ENCODE measurements around the gene MAST4. TPM values are rescaled to one million over a fixed set of nuclear protein-coding genes. Genes with fewer than 3 reads are reported as not detected.

The MAST4 gene
- total and polyA plus RNA-seq, 2 of the 4 experiments (the other 2 are of a cell fraction): 4.8 to 6.8 TPM

- no peak overlapping the region for H2AFZ ChIP-seq (replicated peaks; ENCODE audit: low read length, poor library complexity)
- H4K8ac ChIP-seq (ENCODE audit: low read depth in 2 of 2, low read length in 2 of 2): no peak overlapping the region
- peak; percentile 47 for DNase-seq
- no peak overlapping the region for H3K27ac ChIP-seq (ENCODE audit: insufficient read depth, low read length)
- dilution Hi-C loops (cut with HindIII; ENCODE audit: low sequenced_read_pairs, unreplicated experiment) (no loop called here), intact Hi-C loops (cut with micrococcal nuclease) (loop anchor here (2.0 to 5.0 kb wide), 3 partner anchors 50 to 557 kb away; no protein-coding TSS in a partner anchor), in situ Hi-C loops (cut with MboI; ENCODE audit: low sequenced_read_pairs) (no loop called here)
- H3K9ac ChIP-seq (ENCODE audit: low read depth, low read length): no peak overlapping the region
- no peaks in the 10 kb centered on the region for H3K4me1 ChIP-seq (ENCODE audit: control insufficient read depth, insufficient read depth, low read length)
- peaks cover 12% of the 10 kb centered on the region for H3K27me3 ChIP-seq (ENCODE audit: control insufficient read depth, insufficient read depth, low read length)
- no peak overlapping the region for H2BK5ac ChIP-seq (ENCODE audit: low read depth, low read length, poor library complexity, severe bottlenecking)
- no peak overlapping the region for H3K4me3 ChIP-seq (ENCODE audit: insufficient read depth, low read depth, low read length)
- no peaks in the 10 kb centered on the region for H3K9me1 ChIP-seq (ENCODE audit: insufficient read depth, low read length)
- H2AK5ac ChIP-seq (ENCODE audit: low read depth, low read length): no peak overlapping the region
- H3K79me1 ChIP-seq (ENCODE audit: low read depth in 1 of 2, low read length in 2 of 2): no peaks in the 10 kb centered on the region
- H3K18ac ChIP-seq (ENCODE audit: low read depth, low read length): no peak overlapping the region
- H3K36me3 ChIP-seq (ENCODE audit: control insufficient read depth, insufficient read depth, low read length): no peaks in the 10 kb centered on the region
- ChIA-PET POLR2A (ENCODE audit: unreplicated experiment) (no interaction called here), CTCF (interaction anchor here (0.8 to 1.0 kb wide), 2 partner anchors 11 to 50 kb away, joined by 3 read pairs; no protein-coding TSS in a partner anchor)
- H2BK15ac ChIP-seq (ENCODE audit: low read depth, low read length): no peak overlapping the region
- no peak overlapping the region for H3K4me2 ChIP-seq (ENCODE audit: low read depth, low read length)
- WGBS, 2 experiments (ENCODE audit: extremely low coverage in 2 of 2, insufficient read length in 1 of 2): 100% methylated on average over 2 of the region's 10 CpGs; no CpG with 5 or more reads in 1 of the 2 experiments
- no peak overlapping the region for H2BK20ac ChIP-seq (ENCODE audit: low read depth, low read length)
- no peak overlapping the region for H3K4ac ChIP-seq (ENCODE audit: low read depth, low read length)
- no peak overlapping the region for H2AK9ac ChIP-seq (replicated peaks; ENCODE audit: low read depth, low read length, poor library complexity)
- H4K5ac ChIP-seq (ENCODE audit: low read depth, low read length): no peak overlapping the region
- H2BK120ac ChIP-seq (ENCODE audit: low read depth, low read length): no peak overlapping the region
- BruUV-seq (replicated peaks): no TSS peak
- H3K23ac ChIP-seq (ENCODE audit: low read depth, low read length): no peak overlapping the region
- H3K14ac ChIP-seq (replicated peaks; ENCODE audit: low read depth, low read length): no peak overlapping the region
- H3K56ac ChIP-seq (ENCODE audit: extremely low read depth, insufficient read depth, low read length): no peak overlapping the region
- no peaks in the 10 kb centered on the region for H4K20me1 ChIP-seq (ENCODE audit: insufficient read depth, low read length)
- ATAC-seq (ENCODE audit: low read depth): peak; percentile 64
- TF ChIP-seq MXI1 (IDR thresholded peaks at IDR 0.05; ENCODE audit: borderline replicate concordance, low read depth, low read length) (no peak), POLR2A (IDR thresholded peaks at IDR 0.05; ENCODE audit: low read depth, low read length) (no peak), BHLHE40 (IDR thresholded peaks at IDR 0.05; ENCODE audit: low read depth, low read length) (no peak), RAD21 (IDR thresholded peaks at IDR 0.05; ENCODE audit: low read length) (peak; percentile 57), SMC3 (IDR thresholded peaks at IDR 0.05; ENCODE audit: low read depth, low read length) (peak; percentile 26), MAZ (IDR thresholded peaks at IDR 0.05; ENCODE audit: borderline replicate concordance, low read depth, low read length) (no peak)
- TF ChIP-seq, protein P1, sequence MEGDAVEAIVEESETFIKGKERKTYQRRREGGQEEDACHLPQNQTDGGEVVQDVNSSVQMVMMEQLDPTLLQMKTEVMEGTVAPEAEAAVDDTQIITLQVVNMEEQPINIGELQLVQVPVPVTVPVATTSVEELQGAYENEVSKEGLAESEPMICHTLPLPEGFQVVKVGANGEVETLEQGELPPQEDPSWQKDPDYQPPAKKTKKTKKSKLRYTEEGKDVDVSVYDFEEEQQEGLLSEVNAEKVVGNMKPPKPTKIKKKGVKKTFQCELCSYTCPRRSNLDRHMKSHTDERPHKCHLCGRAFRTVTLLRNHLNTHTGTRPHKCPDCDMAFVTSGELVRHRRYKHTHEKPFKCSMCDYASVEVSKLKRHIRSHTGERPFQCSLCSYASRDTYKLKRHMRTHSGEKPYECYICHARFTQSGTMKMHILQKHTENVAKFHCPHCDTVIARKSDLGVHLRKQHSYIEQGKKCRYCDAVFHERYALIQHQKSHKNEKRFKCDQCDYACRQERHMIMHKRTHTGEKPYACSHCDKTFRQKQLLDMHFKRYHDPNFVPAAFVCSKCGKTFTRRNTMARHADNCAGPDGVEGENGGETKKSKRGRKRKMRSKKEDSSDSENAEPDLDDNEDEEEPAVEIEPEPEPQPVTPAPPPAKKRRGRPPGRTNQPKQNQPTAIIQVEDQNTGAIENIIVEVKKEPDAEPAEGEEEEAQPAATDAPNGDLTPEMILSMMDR (conservative IDR thresholded peaks at IDR 0.05; ENCODE audit: low read depth, low read length): peak; percentile 54
- H3K9me3 ChIP-seq (ENCODE audit: control insufficient read depth, insufficient read depth, low read length): no peaks in the 10 kb centered on the region
- H4K91ac ChIP-seq (ENCODE audit: insufficient read depth, low read depth, low read length): no peak overlapping the region
Measured at GRCh38 chr5:66864240-66864884, 268.2 kb downstream of the MAST4 start.

Measured in IMR-90 (cell line).